LNCAP (cell line): ENCODE results near the gene MACROD2.

Source experiments
- CTCF ChIP-seq: fragments of 450-650 bp; IDR thresholded peaks from 2 replicates; pipeline ENCODE4 v1.5.1; 2017; ENCODE audit warnings: mild to moderate bottlenecking

Gene MACROD2

GRCh38 chr20:14897608-14898007 is 902.3 kb downstream of the MACROD2 start:
- no peak for TF ChIP-seq CTCF

- no peak for TF ChIP-seq CTCF
These were observed 907.2 kb downstream of the MACROD2 start for GRCh38 chr20:14902432-14903089.

- TF ChIP-seq CTCF = no peak
These were observed 911.7 kb downstream of the MACROD2 start for GRCh38 chr20:14906908-14907434.

- no peak for TF ChIP-seq CTCF
These were observed 914.8 kb downstream of the MACROD2 start for GRCh38 chr20:14910126-14910525.

- no peak for TF ChIP-seq CTCF
These were observed 918.7 kb downstream of the MACROD2 start for GRCh38 chr20:14913896-14914620.

GRCh38 chr20:14914633-14915032 is 919.3 kb downstream of the MACROD2 start:
- TF ChIP-seq CTCF = no peak

GRCh38 chr20:14915356-14915755 is 920.0 kb downstream of the MACROD2 start:
- TF ChIP-seq CTCF = no peak
